ENCODE measurements around the gene REV1.
A peak's percentile ranks its signal among the peaks of the same experiment; 100 is the strongest.
"Not testable (repeated sequence)": the region's sequence is repeated elsewhere in the genome, so short reads cannot be mapped to it uniquely, and the experiment has no call there.

The REV1 gene

GRCh38 chr2:99503662-99504416 lies 14.0 kb upstream of the REV1 start:
- not testable (repeated sequence) for H3K36me3 ChIP-seq (ENCODE audit: insufficient read depth, low read length); H3K4me2 ChIP-seq (ENCODE audit: low read length); H3K4me3 ChIP-seq (ENCODE audit: low read length); H3K9me3 ChIP-seq (replicated peaks; ENCODE audit: low read length); H3K9ac ChIP-seq (ENCODE audit: low read depth, low read length); H3K4me1 ChIP-seq (ENCODE audit: control insufficient read depth, insufficient read depth, low read length)
- peaks cover 33% of the 10 kb centered on the region for H3K27me3 ChIP-seq (ENCODE audit: control insufficient read depth, insufficient read depth, low read length)

GRCh38 chr2:99496021-99496420 lies 6.2 kb upstream of the REV1 start:
- Histone ChIP-seq H3K9ac (ENCODE audit: low read depth, low read length) (no peak overlapping the region), H3K4me2 (ENCODE audit: low read length) (no peak overlapping the region), H3K27me3 (ENCODE audit: control insufficient read depth, insufficient read depth, low read length) (peaks cover 48% of the 10 kb centered on the region), H3K9me3 (replicated peaks; ENCODE audit: low read length) (no peaks in the 10 kb centered on the region), H3K36me3 (ENCODE audit: insufficient read depth, low read length) (no peaks in the 10 kb centered on the region), H3K4me1 (ENCODE audit: control insufficient read depth, insufficient read depth, low read length) (no peaks in the 10 kb centered on the region), H3K4me3 (ENCODE audit: low read length) (no peak overlapping the region)

GRCh38 chr2:99495115-99495860 lies 5.5 kb upstream of the REV1 start:
- Histone ChIP-seq H3K4me1 (ENCODE audit: control insufficient read depth, insufficient read depth, low read length) (peaks cover 5% of the 10 kb centered on the region), H3K27me3 (ENCODE audit: control insufficient read depth, insufficient read depth, low read length) (peaks cover 46% of the 10 kb centered on the region)

GRCh38 chr2:99492721-99493120 lies 2.9 kb upstream of the REV1 start:
- Histone ChIP-seq H3K4me2 (ENCODE audit: low read length) (no peak overlapping the region), H3K36me3 (ENCODE audit: insufficient read depth, low read length) (no peaks in the 10 kb centered on the region), H3K4me1 (ENCODE audit: control insufficient read depth, insufficient read depth, low read length) (peaks cover 13% of the 10 kb centered on the region), H3K27me3 (ENCODE audit: control insufficient read depth, insufficient read depth, low read length) (peaks cover 27% of the 10 kb centered on the region), H3K4me3 (ENCODE audit: low read length) (no peak overlapping the region), H3K9me3 (replicated peaks; ENCODE audit: low read length) (no peaks in the 10 kb centered on the region), H3K9ac (ENCODE audit: low read depth, low read length) (no peak overlapping the region)

More at GRCh38 chr2:99495115-99495860, 5.5 kb upstream of the REV1 start:
- no peak overlapping the region for H3K4me3 ChIP-seq (ENCODE audit: low read length)
- H3K36me3 ChIP-seq (ENCODE audit: insufficient read depth, low read length), result no peaks in the 10 kb centered on the region
- no peaks in the 10 kb centered on the region for H3K9me3 ChIP-seq (replicated peaks; ENCODE audit: low read length)
- no peak overlapping the region for H3K4me2 ChIP-seq (ENCODE audit: low read length)
- no peak overlapping the region for H3K9ac ChIP-seq (ENCODE audit: low read depth, low read length)

GRCh38 chr2:99490623-99491461 lies 1.0 kb upstream of the REV1 start:
- H3K27me3 ChIP-seq (ENCODE audit: control insufficient read depth, insufficient read depth, low read length), result peaks cover 22% of the 10 kb centered on the region
- H3K4me2 ChIP-seq (ENCODE audit: low read length), result peak overlapping the region; percentile 88
- peak overlapping the region; percentile 89 for H3K9ac ChIP-seq (ENCODE audit: low read depth, low read length)
- H3K4me3 ChIP-seq (ENCODE audit: low read length), result peak overlapping the region; percentile 98
- peaks cover 16% of the 10 kb centered on the region for H3K4me1 ChIP-seq (ENCODE audit: control insufficient read depth, insufficient read depth, low read length)
- H3K9me3 ChIP-seq (replicated peaks; ENCODE audit: low read length), result no peaks in the 10 kb centered on the region
- H3K36me3 ChIP-seq (ENCODE audit: insufficient read depth, low read length), result no peaks in the 10 kb centered on the region

GRCh38 chr2:99489063-99489760 lies 605 bp downstream of the REV1 start:
- Histone ChIP-seq H3K9me3 (replicated peaks; ENCODE audit: low read length) (no peaks in the 10 kb centered on the region), H3K4me2 (ENCODE audit: low read length) (peak overlapping the region; percentile 79), H3K9ac (ENCODE audit: low read depth, low read length) (peak overlapping the region; percentile 89), H3K4me1 (ENCODE audit: control insufficient read depth, insufficient read depth, low read length) (peaks cover 16% of the 10 kb centered on the region), H3K36me3 (ENCODE audit: insufficient read depth, low read length) (no peaks in the 10 kb centered on the region), H3K4me3 (ENCODE audit: low read length) (peak overlapping the region; percentile 98), H3K27me3 (ENCODE audit: control insufficient read depth, insufficient read depth, low read length) (peaks cover 13% of the 10 kb centered on the region)

GRCh38 chr2:99488539-99489062 lies 1.2 kb downstream of the REV1 start:
- H3K4me1 ChIP-seq (ENCODE audit: control insufficient read depth, insufficient read depth, low read length), result peaks cover 16% of the 10 kb centered on the region
- H3K4me2 ChIP-seq (ENCODE audit: low read length), result peak overlapping the region; percentile 79
- H3K9ac ChIP-seq (ENCODE audit: low read depth, low read length), result peak overlapping the region; percentile 89
- H3K4me3 ChIP-seq (ENCODE audit: low read length), result peak overlapping the region; percentile 98
- H3K27me3 ChIP-seq (ENCODE audit: control insufficient read depth, insufficient read depth, low read length), result peaks cover 10% of the 10 kb centered on the region
- no peaks in the 10 kb centered on the region for H3K36me3 ChIP-seq (ENCODE audit: insufficient read depth, low read length)
- H3K9me3 ChIP-seq (replicated peaks; ENCODE audit: low read length), result no peaks in the 10 kb centered on the region

- H3K27me3 ChIP-seq (ENCODE audit: control insufficient read depth, insufficient read depth, low read length), result peaks cover 7% of the 10 kb centered on the region
- H3K4me2 ChIP-seq (ENCODE audit: low read length), result peak overlapping the region; percentile 79
- no peak overlapping the region for H3K9ac ChIP-seq (ENCODE audit: low read depth, low read length)
- H3K4me1 ChIP-seq (ENCODE audit: control insufficient read depth, insufficient read depth, low read length), result peaks cover 16% of the 10 kb centered on the region
- peak overlapping the region; percentile 98 for H3K4me3 ChIP-seq (ENCODE audit: low read length)
- H3K36me3 ChIP-seq (ENCODE audit: insufficient read depth, low read length), result no peaks in the 10 kb centered on the region
- H3K9me3 ChIP-seq (replicated peaks; ENCODE audit: low read length), result no peaks in the 10 kb centered on the region
These were observed 1.9 kb downstream of the REV1 start for GRCh38 chr2:99487906-99488305.

- Histone ChIP-seq H3K4me2 (ENCODE audit: low read length) (no peak overlapping the region), H3K27me3 (ENCODE audit: control insufficient read depth, insufficient read depth, low read length) (no peaks in the 10 kb centered on the region), H3K9ac (ENCODE audit: low read depth, low read length) (no peak overlapping the region), H3K9me3 (replicated peaks; ENCODE audit: low read length) (no peaks in the 10 kb centered on the region), H3K4me3 (ENCODE audit: low read length) (no peak overlapping the region), H3K4me1 (ENCODE audit: control insufficient read depth, insufficient read depth, low read length) (peaks cover 14% of the 10 kb centered on the region), H3K36me3 (ENCODE audit: insufficient read depth, low read length) (no peaks in the 10 kb centered on the region)
These were observed 4.0 kb downstream of the REV1 start for GRCh38 chr2:99485824-99486223.

- no peak overlapping the region for H3K4me2 ChIP-seq (ENCODE audit: low read length)
- no peak overlapping the region for H3K9ac ChIP-seq (ENCODE audit: low read depth, low read length)
- H3K9me3 ChIP-seq (replicated peaks; ENCODE audit: low read length), result no peaks in the 10 kb centered on the region
- H3K27me3 ChIP-seq (ENCODE audit: control insufficient read depth, insufficient read depth, low read length), result no peaks in the 10 kb centered on the region
- no peak overlapping the region for H3K4me3 ChIP-seq (ENCODE audit: low read length)
- peaks cover 11% of the 10 kb centered on the region for H3K4me1 ChIP-seq (ENCODE audit: control insufficient read depth, insufficient read depth, low read length)
- H3K36me3 ChIP-seq (ENCODE audit: insufficient read depth, low read length), result no peaks in the 10 kb centered on the region
These were observed 4.4 kb downstream of the REV1 start for GRCh38 chr2:99485411-99485810.

Measured in skeletal muscle satellite cell (primary cell).